Stimulated activated CD8-positive, alpha-beta memory T cell treated with anti-CD3 and anti-CD28 coated beads, Interleukin-4, amount 100 ng/mL, for 48 hours (primary cell): ENCODE data around the gene PTPN1.

Experiments
- DNase-seq: peaks from one replicate; pipeline ENCODE4 v3.0.0-alpha.2; 2020

The PTPN1 gene

GRCh38 chr20:50580016-50580747, 70.0 kb downstream of the PTPN1 start:
- peak; percentile 76 for DNase-seq

DNA sequence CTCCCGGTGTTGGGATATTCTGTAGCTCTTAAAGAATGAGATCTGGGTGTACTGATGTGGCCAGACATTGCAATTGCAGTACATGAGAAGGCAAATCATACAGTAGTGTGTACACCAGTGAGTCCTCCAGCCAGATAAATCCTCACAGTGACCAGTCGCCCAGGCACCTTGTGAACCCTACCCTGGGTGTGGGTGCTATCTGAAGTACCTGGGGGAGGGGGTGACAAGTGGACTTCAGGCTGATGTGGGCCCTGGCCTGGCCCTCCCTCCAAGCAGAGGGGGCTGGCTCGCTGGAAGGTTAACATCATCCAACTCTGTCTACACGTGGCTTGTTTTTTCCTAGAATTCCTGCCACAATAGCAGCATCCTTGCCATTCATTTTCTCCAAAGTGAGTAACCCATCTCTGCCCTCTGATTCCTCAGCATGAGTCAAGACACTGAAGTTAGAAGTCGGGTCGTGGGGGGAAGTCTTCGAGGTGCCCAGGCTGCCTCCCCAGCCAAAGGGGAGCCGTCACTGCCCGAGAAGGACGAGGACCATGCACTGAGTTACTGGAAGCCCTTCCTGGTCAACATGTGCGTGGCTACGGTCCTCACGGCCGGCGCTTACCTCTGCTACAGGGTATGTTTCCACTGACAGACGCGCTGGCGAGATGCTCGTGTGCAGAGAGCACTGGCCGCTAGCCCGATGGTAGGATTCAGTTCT, 70.8 kb downstream of the PTPN1 start:
- DNase-seq, result no peak

DNA sequence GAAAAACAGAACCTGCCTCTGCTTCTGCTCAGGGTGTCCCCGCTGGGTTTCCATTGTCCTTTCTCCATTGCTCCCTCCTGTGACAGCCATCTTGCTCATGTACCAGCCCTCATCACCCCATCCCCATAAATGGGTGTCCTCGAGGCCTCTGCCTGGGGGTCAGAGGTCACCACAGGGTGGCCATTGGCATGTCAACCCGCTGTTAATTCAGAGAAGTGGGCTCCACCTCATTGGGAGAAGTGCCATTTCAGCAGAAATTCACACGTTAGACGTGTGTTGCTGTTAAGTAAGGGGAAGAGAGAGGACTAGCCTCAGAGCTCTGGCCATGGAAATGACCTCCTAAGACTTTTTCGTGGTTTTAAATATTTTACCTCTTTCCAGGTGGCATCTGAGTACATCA, 71.9 kb downstream of the PTPN1 start:
- no peak for DNase-seq

- DNase-seq, result no peak
Measured at GRCh38 chr20:50582591-50583234, 72.5 kb downstream of the PTPN1 start.

DNA sequence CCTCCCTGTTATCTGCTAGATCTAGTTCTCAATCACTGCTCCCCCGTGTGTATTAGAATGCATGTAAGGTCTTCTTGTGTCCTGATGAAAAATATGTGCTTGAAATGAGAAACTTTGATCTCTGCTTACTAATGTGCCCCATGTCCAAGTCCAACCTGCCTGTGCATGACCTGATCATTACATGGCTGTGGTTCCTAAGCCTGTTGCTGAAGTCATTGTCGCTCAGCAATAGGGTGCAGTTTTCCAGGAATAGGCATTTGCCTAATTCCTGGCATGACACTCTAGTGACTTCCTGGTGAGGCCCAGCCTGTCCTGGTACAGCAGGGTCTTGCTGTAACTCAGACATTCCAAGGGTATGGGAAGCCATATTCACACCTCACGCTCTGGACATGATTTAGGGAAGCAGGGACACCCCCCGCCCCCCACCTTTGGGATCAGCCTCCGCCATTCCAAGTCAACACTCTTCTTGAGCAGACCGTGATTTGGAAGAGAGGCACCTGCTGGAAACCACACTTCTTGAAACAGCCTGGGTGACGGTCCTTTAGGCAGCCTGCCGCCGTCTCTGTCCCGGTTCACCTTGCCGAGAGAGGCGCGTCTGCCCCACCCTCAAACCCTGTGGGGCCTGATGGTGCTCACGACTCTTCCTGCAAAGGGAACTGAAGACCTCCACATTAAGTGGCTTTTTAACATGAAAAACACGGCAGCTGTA, 73.4 kb downstream of the PTPN1 start:
- DNase-seq, result no peak

DNA sequence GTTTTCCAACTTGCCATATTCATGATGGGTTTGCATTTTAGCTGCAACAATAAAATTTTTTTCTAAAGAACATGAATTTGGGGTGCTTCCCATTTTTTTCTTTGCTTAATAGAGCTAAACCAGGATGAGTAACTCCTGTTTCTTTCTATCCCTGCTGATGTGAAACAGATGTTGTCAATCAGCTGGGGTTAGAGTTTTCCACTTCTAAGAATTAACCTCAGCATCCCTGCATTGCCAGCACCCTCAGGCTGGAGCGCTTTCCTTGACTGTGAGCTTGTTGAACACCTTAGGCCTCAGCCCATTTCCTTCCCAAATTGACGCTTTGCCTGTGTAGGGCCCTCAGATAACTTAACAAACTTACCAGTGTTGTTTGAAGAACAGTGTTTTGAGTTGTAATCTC, 74.5 kb downstream of the PTPN1 start:
- DNase-seq, result no peak

GRCh38 chr20:50585214-50585613, 75.0 kb downstream of the PTPN1 start:
- DNase-seq, result no peak

DNA sequence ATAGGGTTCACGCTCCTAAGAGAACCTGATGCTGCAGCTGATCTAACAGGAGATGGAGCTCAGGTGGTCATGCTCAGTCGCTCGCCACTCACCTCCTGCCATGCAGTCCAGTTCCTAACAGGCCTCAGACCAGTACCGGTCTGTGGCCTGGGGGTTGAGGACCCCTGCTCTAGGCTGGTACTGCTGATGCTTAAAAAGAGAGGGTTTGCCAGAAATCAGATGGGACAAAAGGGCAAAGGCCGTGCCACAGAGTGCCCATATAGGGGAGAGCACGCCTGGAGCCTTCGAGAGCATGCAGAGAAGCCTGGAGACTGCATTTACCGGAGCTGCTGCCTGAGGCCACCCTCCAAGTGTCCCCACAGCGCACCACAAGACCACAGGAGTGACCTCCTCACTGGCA, 75.5 kb downstream of the PTPN1 start:
- no peak for DNase-seq

DNA sequence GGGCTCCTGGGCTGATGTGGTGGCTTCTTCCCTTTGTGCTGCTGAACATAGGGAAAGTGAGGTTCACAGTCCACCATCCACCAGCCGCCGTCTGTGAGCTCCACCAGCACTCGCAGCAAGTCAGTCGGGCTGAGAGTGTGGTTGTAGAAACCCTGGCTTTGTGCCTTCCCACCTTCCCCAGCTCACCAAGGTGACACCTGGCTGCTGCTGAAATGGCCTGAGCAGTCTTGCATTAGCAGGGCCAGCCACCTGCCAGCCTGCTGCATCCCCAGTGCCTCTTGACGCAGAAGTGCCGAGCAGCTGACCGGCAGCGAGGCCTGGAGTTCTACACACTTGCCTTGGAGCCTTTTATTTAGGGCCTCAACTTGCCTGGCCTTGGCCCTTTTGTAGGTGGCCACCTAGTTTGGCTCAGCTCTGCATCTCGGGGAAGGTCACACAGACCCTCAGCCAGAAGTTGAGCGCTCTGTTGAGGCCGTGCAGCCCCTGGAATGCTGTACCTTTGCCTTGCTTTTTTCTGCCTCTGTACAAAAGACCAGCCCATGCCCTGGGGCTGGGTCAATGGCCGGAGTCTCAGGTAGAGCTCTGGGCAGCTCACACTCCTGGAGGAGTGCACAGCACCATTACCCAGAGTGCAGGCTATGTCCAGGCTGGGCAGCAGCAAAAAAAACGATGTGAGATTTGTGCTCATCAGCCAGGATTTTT, 76.5 kb downstream of the PTPN1 start:
- no peak for DNase-seq

- DNase-seq, result no peak
Measured at GRCh38 chr20:50587291-50587961, 77.2 kb downstream of the PTPN1 start.

GRCh38 chr20:50588034-50588736, 78.0 kb downstream of the PTPN1 start:
- peak; percentile 91 for DNase-seq

GRCh38 chr20:50589548-50590347, 79.6 kb downstream of the PTPN1 start:
- DNase-seq, result no peak

- no peak for DNase-seq
Measured at GRCh38 chr20:50590348-50590664, 80.1 kb downstream of the PTPN1 start.

DNA sequence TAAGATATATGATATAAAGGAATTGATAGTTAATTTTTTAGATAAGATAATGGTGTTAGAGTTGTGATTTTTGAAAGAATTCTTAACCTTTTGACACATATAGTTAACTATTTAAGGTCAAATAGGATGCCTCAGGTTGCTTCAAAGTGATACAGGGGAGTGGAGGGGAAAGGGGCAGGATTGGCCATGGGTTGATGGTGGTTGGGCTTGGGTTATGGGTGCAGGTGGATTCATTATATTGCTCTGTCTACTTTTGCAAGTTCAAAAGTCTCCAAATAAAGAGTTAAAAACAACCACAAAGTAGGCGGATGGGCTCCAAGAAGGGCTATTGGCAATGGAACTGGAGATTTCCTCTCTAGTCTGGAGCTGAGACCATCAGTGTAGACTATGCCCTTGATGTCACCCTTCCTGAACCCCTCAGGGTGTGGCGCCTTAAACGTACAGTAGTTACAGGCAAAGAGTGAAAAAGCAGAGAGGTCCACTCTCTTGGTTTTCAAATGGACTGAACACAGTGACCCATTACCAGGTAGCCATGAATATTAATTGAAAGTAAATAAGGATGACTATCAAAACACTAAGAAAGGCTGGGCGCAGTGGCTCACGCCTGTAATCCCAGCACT, 81.2 kb downstream of the PTPN1 start:
- DNase-seq, result no peak

GRCh38 chr20:50592282-50593004, 82.3 kb downstream of the PTPN1 start:
- no peak for DNase-seq

- no peak for DNase-seq
Measured at GRCh38 chr20:50593005-50593335, 82.8 kb downstream of the PTPN1 start.

GRCh38 chr20:50594231-50594590, 84.0 kb downstream of the PTPN1 start:
- no peak for DNase-seq

GRCh38 chr20:50594591-50595432, 84.6 kb downstream of the PTPN1 start:
- DNase-seq, result no peak

GRCh38 chr20:50595433-50595895, 85.3 kb downstream of the PTPN1 start:
- no peak for DNase-seq
